Liver (tissue), 9 donors: ENCODE measurements around the gene IQCE. TPM values are rescaled to one million over a fixed set of nuclear protein-coding genes. Genes with fewer than 3 reads are reported as not detected.
"Not testable (repeated sequence)": the region's sequence is repeated elsewhere in the genome, so short reads cannot be mapped to it uniquely, and the experiment has no call there.

Source experiments
- DNase-seq: peaks from one replicate; pipeline ENCODE4 v3.0.0-alpha.2; 2017; ENCODE audit warnings: low spot score
- H3K27ac ChIP-seq, 2 donors: one replicate each; pipeline ENCODE4 v1.7.0; 2013; ENCODE audit warnings: inconsistent platforms in 2 of 2, low read length in 2 of 2, control low read depth in 1 of 2, low read depth in 1 of 2, mild to moderate bottlenecking in 1 of 2
- H3K27me3 ChIP-seq, 4 donors: one replicate each; pipeline versions ENCODE4 v1.6.1 to v1.7.0; 2013; ENCODE audit warnings: low read length in 3 of 4, inconsistent platforms in 1 of 4, mild to moderate bottlenecking in 1 of 4, moderate library complexity in 1 of 4; ENCODE audit not compliant: control insufficient read depth in 4 of 4, insufficient read depth in 4 of 4
- H3K36me3 ChIP-seq, 4 donors: one replicate each; pipeline versions ENCODE4 v1.6.1 to v1.7.0; 2013; ENCODE audit warnings: low read length in 3 of 4, mild to moderate bottlenecking in 3 of 4, low read depth in 1 of 4, moderate library complexity in 1 of 4; ENCODE audit not compliant: control insufficient read depth in 4 of 4, insufficient read depth in 3 of 4
- H3K4me1 ChIP-seq, 4 donors: one replicate each; pipeline versions ENCODE4 v1.6.1 to v1.7.0; 2013; ENCODE audit warnings: low read length in 3 of 4, mild to moderate bottlenecking in 3 of 4, moderate library complexity in 1 of 4; ENCODE audit not compliant: control insufficient read depth in 4 of 4, insufficient read depth in 4 of 4
- H3K4me3 ChIP-seq, 3 donors: one replicate each; pipeline versions ENCODE4 v1.6.1 to v1.7.0; 2013; ENCODE audit warnings: low read length in 3 of 3, control low read depth in 1 of 3, low read depth in 1 of 3, mild to moderate bottlenecking in 1 of 3
- H3K9ac ChIP-seq, 2 donors: one replicate each; pipeline ENCODE4 v1.7.0; 2013; ENCODE audit warnings: low read length in 2 of 2, mild to moderate bottlenecking in 2 of 2, moderate library complexity in 2 of 2, control low read depth in 1 of 2, low read depth in 1 of 2
- H3K9me3 ChIP-seq, 4 donors: one replicate each; pipeline versions ENCODE4 v1.6.1 to v1.7.0; 2013; ENCODE audit warnings: low read length in 3 of 4; ENCODE audit not compliant: control insufficient read depth in 4 of 4
- WGBS: extraction: QIAGEN DNeasy Blood & Tissue Kit; methylation state at CpG from one replicate; pipeline ENCODE4 v1.1.7; 2013; 5-methylcytosine and 5-hydroxymethylcytosine counted together
- polyA plus RNA-seq, 2 donors: library from polyadenylated mRNA; stranded (reverse) in 1 of 2; unstranded in 1 of 2; fragments of 200-250 nt in 1 of 2; fragments of >200 nt in 1 of 2; fragmentation: Nextera tagmentation in 1 of 2; extraction: Ambion mirVana in 1 of 2; gene quantifications; one replicate each; pipeline versions ENCODE4 v1.2.1 to v1.2.3, GENCODE V29; 2013 to 2015
- total RNA-seq, 2 donors: library from RNA; depleted of rRNA; stranded (reverse); fragments of >200 nt; gene quantifications; one replicate each; pipeline ENCODE4 v1.2.3, GENCODE V29; 2014
- donor health status: healthy.
- donor health status: healthy.
- donor health status: healthy.
- donor health status: healthy.
- donor health status: healthy.

The IQCE gene
- total and polyA plus RNA-seq, 4 donors, result 2.1 to 5.9 (median 3.6) TPM

GRCh38 chr7:2532199-2532772, 26.5 kb upstream of the IQCE start:
- not testable (repeated sequence) for H3K4me3 ChIP-seq, H3K9me3 ChIP-seq, H3K27me3 ChIP-seq, H3K27ac ChIP-seq, H3K4me1 ChIP-seq, H3K36me3 ChIP-seq, H3K9ac ChIP-seq, DNase-seq
- WGBS, result 84% methylated on average over 12 of the region's 15 CpGs

- H3K27me3 ChIP-seq, H3K9ac ChIP-seq, H3K36me3 ChIP-seq, H3K4me1 ChIP-seq, H3K27ac ChIP-seq, DNase-seq, H3K4me3 ChIP-seq, H3K9me3 ChIP-seq: not testable (repeated sequence)
- WGBS, result 88% methylated on average over 7 of the region's 8 CpGs
Observed at GRCh38 chr7:2532816-2533215, 26.0 kb upstream of the IQCE start.

- WGBS, result 51% methylated on average over 3 of the region's 8 CpGs
- H3K9me3 ChIP-seq, H3K27ac ChIP-seq, H3K36me3 ChIP-seq, H3K9ac ChIP-seq, H3K27me3 ChIP-seq, DNase-seq, H3K4me3 ChIP-seq, H3K4me1 ChIP-seq: not testable (repeated sequence)
Observed at GRCh38 chr7:2533566-2533965, 25.2 kb upstream of the IQCE start.

- H3K27ac ChIP-seq, H3K9ac ChIP-seq, H3K4me1 ChIP-seq, H3K4me3 ChIP-seq, DNase-seq, H3K9me3 ChIP-seq, H3K27me3 ChIP-seq: not testable (repeated sequence)
- H3K36me3 ChIP-seq, result peaks cover 0 to 11% (median 6%) of the 10 kb centered on the region in 4 donors
- WGBS, result 95% methylated on average over 29 of the region's 34 CpGs
Observed at GRCh38 chr7:2534214-2534613, 24.6 kb upstream of the IQCE start.

GRCh38 chr7:2535872-2536627, 22.7 kb upstream of the IQCE start:
- H3K4me3 ChIP-seq, H3K4me1 ChIP-seq, H3K27ac ChIP-seq, H3K9ac ChIP-seq, DNase-seq, H3K27me3 ChIP-seq, H3K9me3 ChIP-seq: not testable (repeated sequence)
- H3K36me3 ChIP-seq, result peaks cover 6 to 23% (median 13%) of the 10 kb centered on the region in 4 donors
- 90% methylated on average over 19 of the region's 19 CpGs for WGBS
